Neuronal stem cell (in vitro differentiated cells): ENCODE measurements around the gene ACTR3.
"Not testable (repeated sequence)": the region's sequence is repeated elsewhere in the genome, so short reads cannot be mapped to it uniquely, and the experiment has no call there.

Experiments used
- DNase-seq: peaks from one replicate; pipeline ENCODE4 v3.0.0-alpha.2; 2013; ENCODE audit warnings: low spot score
- H2AFZ ChIP-seq: one replicate; pipeline ENCODE4 v1.6.1; 2013; ENCODE audit warnings: mild to moderate bottlenecking, low read length, inconsistent platforms
- H2AK5ac ChIP-seq: 2 replicates; pipeline ENCODE4 v1.6.1; 2013; ENCODE audit warnings: low read depth, mild to moderate bottlenecking, inconsistent platforms, low read length, moderate library complexity, mixed read lengths
- H2BK120ac ChIP-seq: 2 replicates; pipeline ENCODE4 v1.6.1; 2013; ENCODE audit warnings: low read depth, mild to moderate bottlenecking, inconsistent platforms, low read length, moderate library complexity, mixed read lengths
- H2BK12ac ChIP-seq: one replicate; pipeline ENCODE4 v1.6.1; 2013; ENCODE audit warnings: low read length, inconsistent platforms
- H2BK15ac ChIP-seq: 2 replicates; pipeline ENCODE4 v1.6.1; 2013; ENCODE audit warnings: mild to moderate bottlenecking, low read length, inconsistent platforms, mixed read lengths
- H2BK5ac ChIP-seq: one replicate; pipeline ENCODE4 v1.6.1; 2013; ENCODE audit warnings: inconsistent platforms, mild to moderate bottlenecking, low read length, moderate library complexity
- H3K14ac ChIP-seq: one replicate; pipeline ENCODE4 v1.6.1; 2013; ENCODE audit warnings: low read length, inconsistent platforms
- H3K18ac ChIP-seq: 2 replicates; pipeline ENCODE4 v1.6.1; 2013; ENCODE audit warnings: low read length, inconsistent platforms
- H3K23ac ChIP-seq: 2 replicates; pipeline ENCODE4 v1.6.1; 2013; ENCODE audit warnings: low read depth, mild to moderate bottlenecking, mixed read lengths, low read length, inconsistent platforms; ENCODE audit not compliant: poor library complexity
- H3K27ac ChIP-seq: replicated peaks from 3 replicates; pipeline ENCODE4 v1.5.1; 2013; ENCODE audit warnings: low read length, inconsistent platforms
- H3K27me3 ChIP-seq, 3 experiments: 2 replicates each; pipeline ENCODE4 v1.6.1; 2013; ENCODE audit warnings: low read length in 3 of 3, mild to moderate bottlenecking in 2 of 3, inconsistent platforms in 1 of 3, low read depth in 1 of 3, mixed read lengths in 1 of 3, moderate library complexity in 1 of 3; ENCODE audit not compliant: control insufficient read depth in 3 of 3, insufficient read depth in 3 of 3
- H3K36me3 ChIP-seq, 2 donors: replicated peaks in 1 of 2; 2 replicates each; pipeline ENCODE4 v1.6.1; 2013; ENCODE audit warnings: low read length in 2 of 2; ENCODE audit not compliant: control insufficient read depth in 2 of 2, insufficient read depth in 2 of 2
- H3K4ac ChIP-seq: 2 replicates; pipeline ENCODE4 v1.6.1; 2013; ENCODE audit warnings: inconsistent platforms, mild to moderate bottlenecking, low read length, moderate library complexity
- H3K4me1 ChIP-seq, 2 donors: 1 replicate in 1 of 2; 2 replicates in 1 of 2; pipeline ENCODE4 v1.6.1; 2013; ENCODE audit warnings: low read length in 2 of 2, low read depth in 1 of 2; ENCODE audit not compliant: control insufficient read depth in 2 of 2, insufficient read depth in 1 of 2
- H3K4me2 ChIP-seq: one replicate; pipeline ENCODE4 v1.6.1; 2013; ENCODE audit warnings: mild to moderate bottlenecking, low read length, inconsistent platforms; ENCODE audit not compliant: insufficient read depth, poor library complexity, severe bottlenecking
- H3K4me3 ChIP-seq, 2 donors: 2 replicates each; pipeline ENCODE4 v1.5.1; 2013; ENCODE audit warnings: low read length in 2 of 2, mild to moderate bottlenecking in 2 of 2, inconsistent platforms in 1 of 2, moderate library complexity in 1 of 2
- H3K79me1 ChIP-seq: one replicate; pipeline ENCODE4 v1.6.1; 2013; ENCODE audit warnings: low read depth, mild to moderate bottlenecking, inconsistent platforms, low read length, moderate library complexity
- H3K9ac ChIP-seq: one replicate; pipeline ENCODE4 v1.6.1; 2013; ENCODE audit warnings: mild to moderate bottlenecking, low read depth, low read length, inconsistent platforms; ENCODE audit not compliant: poor library complexity
- H3K9me3 ChIP-seq, 2 donors: replicated peaks in 1 of 2; 2 replicates each; pipeline versions ENCODE3 to v1.6.1; 2013; ENCODE audit warnings: low read length in 2 of 2, mild to moderate bottlenecking in 2 of 2, inconsistent platforms in 1 of 2, low read depth in 1 of 2, mixed read lengths in 1 of 2, moderate library complexity in 1 of 2; ENCODE audit not compliant: control insufficient read depth in 2 of 2, insufficient read depth in 1 of 2
- H4K8ac ChIP-seq: one replicate; pipeline ENCODE4 v1.6.1; 2013; ENCODE audit warnings: low read depth, mild to moderate bottlenecking, inconsistent platforms, low read length, moderate library complexity
- H4K91ac ChIP-seq: one replicate; pipeline ENCODE4 v1.6.1; 2013; ENCODE audit warnings: low read length, low read depth, mild to moderate bottlenecking, inconsistent platforms; ENCODE audit not compliant: poor library complexity
- WGBS, 2 donors: extraction: QIAGEN DNeasy Blood & Tissue Kit; methylation state at CpG; one replicate each; pipeline ENCODE4 v1.1.7; 2013; ENCODE audit warnings: missing lambda C conversion rate in 2 of 2, mixed read lengths in 1 of 2; ENCODE audit not compliant: insufficient read length in 2 of 2, insufficient replicate concordance in 1 of 2; ENCODE audit errors: extremely low coverage in 2 of 2; 5-methylcytosine and 5-hydroxymethylcytosine counted together

The ACTR3 gene

GRCh38 chr2:113930448-113930847 lies 40.6 kb downstream of the ACTR3 start:
- no peak overlapping the region for H2AK5ac ChIP-seq
- no peaks in the 10 kb centered on the region for H3K27me3 ChIP-seq
- no peak overlapping the region for H2BK15ac ChIP-seq
- H3K27ac ChIP-seq, result no peak overlapping the region
- H3K4me1 ChIP-seq, result no peaks in the 10 kb centered on the region
- no peak overlapping the region for H4K8ac ChIP-seq
- no peak overlapping the region for H3K4me3 ChIP-seq
- no peak overlapping the region for H2BK120ac ChIP-seq
- peaks cover 0 to 6% of the 10 kb centered on the region in 2 donors for H3K9me3 ChIP-seq
- peaks cover 4 to 98% of the 10 kb centered on the region in 2 donors for H3K36me3 ChIP-seq
- H3K4ac ChIP-seq, result no peak overlapping the region
- no peak overlapping the region for H3K4me2 ChIP-seq
- no peak overlapping the region for H2AFZ ChIP-seq
- no peak overlapping the region for H3K14ac ChIP-seq
- H3K9ac ChIP-seq, result no peak overlapping the region
- no peak overlapping the region for H3K18ac ChIP-seq
- no peak for DNase-seq
- H2BK12ac ChIP-seq, result no peak overlapping the region
- no peaks in the 10 kb centered on the region for H3K79me1 ChIP-seq
- no CpG with 5 or more reads among the region's 1 CpG for WGBS, 2 donors
- no peak overlapping the region for H4K91ac ChIP-seq
- no peak overlapping the region for H2BK5ac ChIP-seq
- no peak overlapping the region for H3K23ac ChIP-seq

GRCh38 chr2:113937501-113937900 lies 47.6 kb downstream of the ACTR3 start:
- no peak overlapping the region for H4K91ac ChIP-seq
- H2BK12ac ChIP-seq, result no peak overlapping the region
- no peak overlapping the region for H2BK5ac ChIP-seq
- no peak overlapping the region for H3K14ac ChIP-seq
- no peak overlapping the region for H3K9ac ChIP-seq
- no peak overlapping the region for H3K4me2 ChIP-seq
- H2AK5ac ChIP-seq, result no peak overlapping the region
- no peak overlapping the region for H3K18ac ChIP-seq
- DNase-seq, result no peak
- no peaks in the 10 kb centered on the region for H3K27me3 ChIP-seq
- H3K4me3 ChIP-seq, result no peak overlapping the region
- H2AFZ ChIP-seq, result no peak overlapping the region
- H3K9me3 ChIP-seq, result peaks cover 3 to 41% of the 10 kb centered on the region in 2 donors
- H3K4ac ChIP-seq, result no peak overlapping the region
- no peak overlapping the region for H3K23ac ChIP-seq
- H4K8ac ChIP-seq, result no peak overlapping the region
- no peak overlapping the region for H2BK15ac ChIP-seq
- no peak overlapping the region for H3K27ac ChIP-seq
- no peaks in the 10 kb centered on the region for H3K4me1 ChIP-seq
- H3K36me3 ChIP-seq, result peaks cover 6 to 96% of the 10 kb centered on the region in 2 donors
- H3K79me1 ChIP-seq, result no peaks in the 10 kb centered on the region
- no peak overlapping the region for H2BK120ac ChIP-seq

DNA sequence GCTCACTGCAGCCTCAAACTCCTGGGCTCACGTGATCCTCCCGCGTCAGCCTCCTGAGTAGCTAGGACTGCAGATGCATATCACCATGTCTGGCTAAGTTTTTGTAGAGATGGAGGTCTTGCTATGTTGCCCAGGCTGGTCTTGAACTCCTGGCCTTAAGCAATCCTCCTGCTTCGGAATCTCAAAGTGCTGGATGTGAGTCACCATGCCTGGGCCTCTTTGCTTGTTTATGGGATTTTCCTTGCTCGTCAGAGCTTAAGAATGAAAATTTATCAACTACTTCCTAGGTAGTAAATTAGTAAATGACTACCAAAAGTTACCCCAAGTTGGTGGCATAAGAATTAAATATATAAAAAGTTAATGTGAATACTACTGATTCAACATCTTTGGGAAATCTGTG lies 51.0 kb downstream of the ACTR3 start:
- H2AK5ac ChIP-seq, result no peak overlapping the region
- no peak overlapping the region for H3K23ac ChIP-seq
- no peak overlapping the region for H3K18ac ChIP-seq
- H3K14ac ChIP-seq, result no peak overlapping the region
- no peak overlapping the region for H3K4me2 ChIP-seq
- no peak overlapping the region for H4K91ac ChIP-seq
- no peak overlapping the region for H2BK12ac ChIP-seq
- no peaks in the 10 kb centered on the region for H3K27me3 ChIP-seq
- H3K79me1 ChIP-seq, result no peaks in the 10 kb centered on the region
- no peak overlapping the region for H3K4ac ChIP-seq
- H3K27ac ChIP-seq, result no peak overlapping the region
- no peak overlapping the region for H3K9ac ChIP-seq
- DNase-seq, result no peak
- no peak overlapping the region for H2AFZ ChIP-seq
- no peaks in the 10 kb centered on the region for H3K4me1 ChIP-seq
- H2BK5ac ChIP-seq, result no peak overlapping the region
- no peak overlapping the region for H2BK15ac ChIP-seq
- H3K4me3 ChIP-seq, result no peak overlapping the region
- no CpG with 5 or more reads among the region's 5 CpGs for WGBS, 2 donors
- H4K8ac ChIP-seq, result no peak overlapping the region
- H3K9me3 ChIP-seq, result peaks cover 2 to 45% of the 10 kb centered on the region in 2 donors
- no peak overlapping the region for H2BK120ac ChIP-seq
- peaks cover 3 to 96% of the 10 kb centered on the region in 2 donors for H3K36me3 ChIP-seq

DNA sequence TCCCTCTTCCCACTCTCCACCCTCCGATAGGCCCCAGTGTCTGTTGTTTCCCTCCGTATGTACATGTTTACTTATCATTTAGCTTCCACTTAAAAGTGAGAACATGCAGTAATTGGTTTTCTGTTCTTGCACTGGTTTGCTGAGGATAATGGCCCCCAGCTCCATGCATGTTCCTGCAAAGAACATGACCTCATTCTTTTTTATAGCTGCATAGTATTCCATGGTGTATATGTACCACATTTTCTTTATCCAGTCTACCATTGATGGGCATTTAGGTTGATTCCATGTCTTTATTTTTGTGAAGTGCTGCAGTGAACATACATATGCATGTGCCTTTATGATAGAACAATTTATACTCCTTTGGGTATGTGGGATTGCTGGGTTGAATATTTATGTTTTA lies 55.9 kb downstream of the ACTR3 start:
- not testable (repeated sequence) for H2AK5ac ChIP-seq, DNase-seq, H4K8ac ChIP-seq, H3K79me1 ChIP-seq, H3K27ac ChIP-seq, H2BK15ac ChIP-seq, H3K14ac ChIP-seq, H3K4ac ChIP-seq, H2BK5ac ChIP-seq, H3K18ac ChIP-seq, H3K4me1 ChIP-seq, H2BK12ac ChIP-seq, H3K4me3 ChIP-seq, H2BK120ac ChIP-seq, H3K27me3 ChIP-seq, H4K91ac ChIP-seq, H3K4me2 ChIP-seq, H3K23ac ChIP-seq, H2AFZ ChIP-seq, H3K9ac ChIP-seq
- peaks cover 9 to 97% of the 10 kb centered on the region in 2 donors for H3K36me3 ChIP-seq
- WGBS, 2 donors, result no CpG with 5 or more reads among the region's 2 CpGs
- peaks cover 0 to 11% of the 10 kb centered on the region in 2 donors for H3K9me3 ChIP-seq
